Spleen (tissue), 11 donors: ENCODE data around the gene C1QTNF1. TPM values are rescaled to one million over a fixed set of nuclear protein-coding genes. Genes with fewer than 3 reads are reported as not detected.

Experiments used
- DNase-seq: peaks from one replicate; pipeline ENCODE4 v3.0.0-alpha.2; 2020
- H3K27ac ChIP-seq, 8 donors: fragments of 200-600 bp; sonication (generic) in 7 of 8; 1 replicate in 4 of 8; 2 replicates in 4 of 8; pipeline versions ENCODE4 v1.5.0 to v1.8.0; 2016 to 2021; ENCODE audit warnings: inconsistent platforms in 4 of 8, mild to moderate bottlenecking in 4 of 8, moderate library complexity in 1 of 8
- H3K27me3 ChIP-seq, 7 donors: fragments of 200-600 bp; sonication (generic) in 6 of 7; replicated peaks in 1 of 7; 1 replicate in 4 of 7; 2 replicates in 3 of 7; pipeline versions ENCODE4 v1.5.0 to v1.8.0; 2016 to 2021; ENCODE audit warnings: inconsistent platforms in 3 of 7, mild to moderate bottlenecking in 1 of 7
- H3K36me3 ChIP-seq, 6 donors: fragments of 200-600 bp; sonication (generic) in 5 of 6; 1 replicate in 4 of 6; 2 replicates in 2 of 6; pipeline versions ENCODE4 v1.5.0 to v1.8.0; 2016 to 2021; ENCODE audit warnings: inconsistent platforms in 2 of 6
- H3K4me1 ChIP-seq, 6 donors: fragments of 200-600 bp; sonication (generic) in 5 of 6; 1 replicate in 3 of 6; 2 replicates in 3 of 6; pipeline versions ENCODE4 v1.5.0 to v1.8.0; 2016 to 2021; ENCODE audit warnings: inconsistent platforms in 3 of 6
- H3K4me3 ChIP-seq, 8 donors: fragments of 200-600 bp; sonication (generic) in 7 of 8; 1 replicate in 4 of 8; 2 replicates in 4 of 8; pipeline versions ENCODE4 v1.5.0 to v1.8.0; 2016 to 2021; ENCODE audit warnings: inconsistent platforms in 4 of 8, mild to moderate bottlenecking in 4 of 8, moderate library complexity in 2 of 8
- H3K9me3 ChIP-seq, 8 donors: fragments of 200-600 bp; sonication (generic) in 7 of 8; 1 replicate in 4 of 8; 2 replicates in 4 of 8; pipeline versions ENCODE4 v1.5.0 to v1.8.0; 2016 to 2021; ENCODE audit warnings: inconsistent platforms in 4 of 8
- CTCF ChIP-seq, 11 experiments: fragments of 200-600 bp in 7 of 11; fragments of 450-650 bp in 4 of 11; sonication (generic) in 4 of 11; IDR thresholded peaks in 8 of 11; conservative IDR thresholded peaks in 3 of 11; 1 replicate in 7 of 11; 2 replicates in 4 of 11; pipeline versions ENCODE4 v1.4.0 to v1.8.0; 2016 to 2021; ENCODE audit warnings: antibody characterized with exemption in 11 of 11, inconsistent platforms in 4 of 11, mild to moderate bottlenecking in 1 of 11
- POLR2A ChIP-seq, 3 donors: fragments of 450-650 bp; IDR thresholded peaks; one replicate each; pipeline ENCODE4 v1.5.1; 2017; ENCODE audit warnings: antibody characterized with exemption in 3 of 3, mild to moderate bottlenecking in 1 of 3
- POLR2AphosphoS5 ChIP-seq, 3 donors: sonication (generic); formaldehyde crosslinking; IDR thresholded peaks; one replicate each; pipeline ENCODE4 v1.5.1; 2017; ENCODE audit warnings: antibody characterized with exemption in 3 of 3
- WGBS, 5 donors: extraction: QIAGEN DNeasy Blood & Tissue Kit in 3 of 5; methylation state at CpG; one replicate each; pipeline versions ENCODE4 v1.1.5 to v1.1.7; 2013 to 2018; 5-methylcytosine and 5-hydroxymethylcytosine counted together
- intact Hi-C: fragments of 100-400 bp; cut with DNase I; formaldehyde crosslinking; loops from one replicate; pipeline ENCODE4 v1.15.0; 2023; ENCODE audit warnings: low total_unique reads
- polyA plus RNA-seq, 3 donors: library from polyadenylated mRNA; stranded (reverse); fragments of 200-250 nt; gene quantifications; one replicate each; pipeline ENCODE4 v1.2.1, GENCODE V29; 2013
- total RNA-seq, 7 donors: library from RNA; depleted of rRNA in 3 of 7; stranded (reverse); fragments of >200 nt in 3 of 7; fragmentation: NEBNext Ultra II Directional in 4 of 7; extraction: Animal tissue kit (Norgen Biotek cat#: 25700) in 4 of 7; gene quantifications; one replicate each; pipeline versions ENCODE4 v1.1.0 to v1.2.1, GENCODE V29; 2016 to 2021
- donor health status: healthy with polysubstance abuse.
- donor health status: DM: no; HTN: no; CAD: no; lungs with moderate emphysema.
- donor health status: DM: no; HTN: no; CAD: no.
- donor health status: Bipolar disorder and iron deficiency.
- donor health status: healthy.
- donor health status: DM: no; HTN: no; CAD: no.
- donor health status: DM: yes; HTN: yes; CAD: no.

The C1QTNF1 gene
- total and polyA plus RNA-seq, 10 donors: 14.7 to 101 (median 44.4) TPM

- Histone ChIP-seq H3K27ac (no peak overlapping the region), H3K36me3 (peaks cover 0 to 17% (median 0%) of the 10 kb centered on the region in 6 donors), H3K27me3 (peaks cover 0 to 74% (median 42%) of the 10 kb centered on the region in 7 donors), H3K4me3 (no peak overlapping the region), H3K4me1 (peaks cover 0 to 38% (median 8%) of the 10 kb centered on the region in 6 donors), H3K9me3 (no peaks in the 10 kb centered on the region)
- intact Hi-C loops: no loop called here
- TF ChIP-seq CTCF (IDR thresholded peaks at IDR 0.05 in 8 of 11, conservative IDR thresholded peaks at IDR 0.05 in 3 of 11) (no peak), POLR2AphosphoS5 (IDR thresholded peaks at IDR 0.05) (no peak), POLR2A (IDR thresholded peaks at IDR 0.05) (no peak)
- 62 to 70% (median 69%) methylated on average over 4 of the region's 4 CpGs for WGBS, 5 donors
- no peak for DNase-seq
Observed at GRCh38 chr17:79092567-79092966, 68.6 kb downstream of the C1QTNF1 start.

GRCh38 chr17:79093270-79093669 is 69.3 kb downstream of the C1QTNF1 start:
- Histone ChIP-seq H3K9me3 (no peaks in the 10 kb centered on the region), H3K27ac (no peak overlapping the region), H3K4me1 (peaks cover 0 to 37% (median 7%) of the 10 kb centered on the region in 6 donors), H3K36me3 (peaks cover 0 to 10% (median 0%) of the 10 kb centered on the region in 6 donors), H3K4me3 (no peak overlapping the region), H3K27me3 (peaks cover 0 to 81% (median 50%) of the 10 kb centered on the region in 7 donors)
- 28 to 49% (median 44%) methylated on average over 8 of the region's 8 CpGs for WGBS, 5 donors
- intact Hi-C loops: no loop called here
- DNase-seq: no peak
- TF ChIP-seq CTCF (IDR thresholded peaks at IDR 0.05 in 8 of 11, conservative IDR thresholded peaks at IDR 0.05 in 3 of 11) (no peak), POLR2A (IDR thresholded peaks at IDR 0.05) (no peak), POLR2AphosphoS5 (IDR thresholded peaks at IDR 0.05) (no peak)

- WGBS, 5 donors: 81 to 92% (median 85%) methylated on average over 16 to 17 of the region's 17 CpGs
- Histone ChIP-seq H3K36me3 (no peaks in the 10 kb centered on the region), H3K27me3 (peaks cover 0 to 91% (median 59%) of the 10 kb centered on the region in 7 donors), H3K4me3 (no peak overlapping the region), H3K4me1 (peaks cover 0 to 37% (median 7%) of the 10 kb centered on the region in 6 donors), H3K9me3 (no peaks in the 10 kb centered on the region), H3K27ac (no peak overlapping the region)
- intact Hi-C loops: no loop called here
- DNase-seq: no peak
- TF ChIP-seq POLR2AphosphoS5 (IDR thresholded peaks at IDR 0.05): no peak
Observed at GRCh38 chr17:79094261-79094660, 70.3 kb downstream of the C1QTNF1 start.

- Histone ChIP-seq H3K4me1 (peaks cover 0 to 24% (median 2%) of the 10 kb centered on the region in 6 donors), H3K9me3 (no peaks in the 10 kb centered on the region), H3K36me3 (no peaks in the 10 kb centered on the region), H3K27ac (no peak overlapping the region), H3K27me3 (peaks cover 0 to 100% (median 63%) of the 10 kb centered on the region in 7 donors), H3K4me3 (no peak overlapping the region)
- WGBS, 5 donors: 80 to 92% (median 86%) methylated on average over 14 to 15 of the region's 15 CpGs
- TF ChIP-seq POLR2A (IDR thresholded peaks at IDR 0.05) (no peak), CTCF (IDR thresholded peaks at IDR 0.05 in 8 of 11, conservative IDR thresholded peaks at IDR 0.05 in 3 of 11) (no peak), POLR2AphosphoS5 (IDR thresholded peaks at IDR 0.05) (no peak)
- no peak for DNase-seq
- intact Hi-C loops: no loop called here
Observed at GRCh38 chr17:79095345-79096055, 71.5 kb downstream of the C1QTNF1 start.
